Measurements from ENCODE around the gene VSIG10L. TPM values are rescaled to one million over a fixed set of nuclear protein-coding genes. Genes with fewer than 3 reads are reported as not detected.

VSIG10L gene
- total RNA-seq (2014; rRNA removed; shearing (Covaris generic)), result 0.31 and 0.79 TPM in 2 replicates

DNA sequence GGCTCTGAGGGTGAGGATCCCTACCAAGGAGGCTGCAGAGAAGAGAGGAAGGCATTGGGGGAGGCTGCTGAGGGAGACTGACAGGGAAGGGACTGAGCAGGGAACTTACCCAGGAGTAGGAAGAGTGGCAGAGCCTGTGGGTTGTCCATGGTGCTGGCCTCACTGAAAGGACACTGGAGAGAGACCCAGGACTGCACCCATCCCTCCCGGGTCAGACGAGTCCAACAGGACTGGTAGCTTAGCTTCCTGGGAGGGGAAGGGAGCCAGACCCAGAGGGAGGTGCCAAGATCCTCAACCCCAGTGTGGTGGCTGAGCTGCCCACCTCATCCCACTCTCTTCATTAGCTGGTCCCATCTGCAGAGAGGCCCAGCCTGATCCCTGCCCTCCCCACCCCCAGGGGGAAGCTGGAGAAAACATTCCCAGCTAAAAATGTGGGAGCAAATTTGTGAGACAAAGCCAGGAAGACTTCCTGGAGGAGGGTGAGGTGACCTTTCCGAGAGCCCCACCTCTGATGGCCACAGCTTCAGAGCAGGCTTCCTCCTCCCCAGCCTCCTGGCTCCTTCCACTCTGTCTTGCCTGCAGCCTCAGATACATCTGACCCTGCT, at the start of gene VSIG10L:
VSIG10L (minus strand) TSS at position 164 of the 605 bp plus-strand sequence; CDS start at position 149, 15 bp downstream.
- no peak for DNase-seq (ENCODE audit: low spot score)

DNA sequence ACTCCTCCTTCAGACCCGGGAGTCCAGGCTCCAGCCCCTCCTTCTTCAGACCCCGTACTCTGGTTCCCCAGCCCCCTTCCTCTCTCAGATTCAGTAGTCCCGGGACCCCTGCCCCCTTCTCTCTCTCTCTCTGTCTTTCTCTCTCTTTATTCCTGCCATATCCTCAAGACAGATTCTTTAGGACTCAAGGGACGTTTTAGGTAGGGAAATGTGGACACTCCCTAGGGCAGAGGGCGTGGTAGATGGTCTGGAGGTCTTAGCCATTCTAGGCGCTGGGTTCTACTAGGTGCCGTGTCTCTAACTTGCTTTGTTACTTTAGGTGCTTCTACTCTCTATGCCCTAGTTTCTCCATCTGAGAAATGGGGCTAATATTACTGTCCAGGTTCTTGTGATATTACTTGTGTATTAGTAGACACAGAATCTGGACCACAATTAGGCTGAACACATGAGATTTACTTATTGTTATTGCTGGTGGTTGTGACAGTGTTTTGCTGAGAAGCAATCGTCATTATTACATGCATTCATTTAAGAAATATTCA, 49.2 kb upstream of the VSIG10L start:
- DNase-seq (ENCODE audit: low spot score), result no peak

- no peak for DNase-seq (ENCODE audit: low spot score)
Measured at GRCh38 chr19:51389143-51389542, 47.2 kb upstream of the VSIG10L start.

GRCh38 chr19:51387924-51388389, 46.0 kb upstream of the VSIG10L start, which contains the start of gene LIM2:
Gene LIM2, minus strand, starts transcription at chr19:51387974. Its CDS starts 531 bp downstream, at chr19:51387443.
- DNase-seq (ENCODE audit: low spot score), result no peak

- DNase-seq (ENCODE audit: low spot score), result no peak
Measured at GRCh38 chr19:51386882-51387520, 45.1 kb upstream of the VSIG10L start.

DNA sequence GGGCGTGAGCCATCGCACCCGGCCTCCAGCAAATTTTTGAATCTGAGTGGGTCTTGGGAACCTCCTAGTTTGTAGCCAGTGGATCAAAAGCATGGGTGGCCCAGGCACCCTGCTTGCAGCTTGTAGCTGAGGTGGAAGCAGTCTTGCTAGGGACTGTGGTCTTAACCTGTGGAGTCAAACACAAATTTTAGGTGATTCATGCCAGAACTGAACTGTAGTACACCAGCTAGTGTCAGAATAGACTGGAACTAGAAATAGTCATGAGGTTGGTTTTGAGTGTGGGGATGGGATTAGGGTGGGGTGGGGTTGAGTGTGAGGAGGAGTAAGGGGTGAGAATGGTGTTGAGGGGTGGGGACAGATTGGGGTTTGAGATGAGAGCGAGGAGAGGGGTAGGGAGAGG, 40.1 kb upstream of the VSIG10L start:
- DNase-seq (ENCODE audit: low spot score), result no peak

GRCh38 chr19:51380379-51380778, 38.4 kb upstream of the VSIG10L start:
- DNase-seq (ENCODE audit: low spot score), result no peak

GRCh38 chr19:51377422-51377821, 35.5 kb upstream of the VSIG10L start:
- DNase-seq (ENCODE audit: low spot score), result no peak

DNA sequence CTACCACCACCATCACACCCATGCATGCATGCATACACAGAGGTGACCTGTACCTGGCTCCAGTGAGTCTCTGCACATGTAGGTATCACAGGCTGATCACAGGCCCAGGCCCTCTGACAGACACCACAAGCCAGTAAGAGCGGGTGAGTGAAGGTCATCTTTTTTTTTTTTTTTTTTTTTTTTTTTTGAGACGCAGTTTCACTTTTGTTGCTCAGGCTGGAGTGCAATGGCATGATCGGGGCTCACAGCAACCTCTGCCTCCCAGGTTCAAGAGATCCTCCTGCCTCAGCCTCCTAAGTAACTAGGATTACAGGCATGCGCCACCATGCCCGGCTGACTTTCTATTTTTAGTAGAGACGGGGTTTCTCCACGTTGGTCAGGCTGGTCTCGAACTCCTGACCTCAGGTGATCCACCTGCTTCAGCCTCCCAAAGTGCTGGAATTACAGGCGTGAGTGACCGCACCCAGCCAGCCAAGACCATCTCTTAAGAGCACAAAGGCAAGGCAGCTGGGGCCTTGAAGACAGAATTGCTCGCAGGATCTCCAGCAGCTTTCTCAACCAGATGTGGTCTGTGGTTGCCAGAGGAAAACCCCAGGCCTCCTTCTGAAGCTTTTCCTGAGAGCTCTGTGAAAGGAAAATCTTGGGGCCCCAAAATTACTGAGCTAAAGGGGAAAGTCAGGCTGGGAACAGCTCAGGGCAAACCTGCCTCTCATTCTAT, 33.7 kb upstream of the VSIG10L start:
- DNase-seq (ENCODE audit: low spot score), result no peak

DNA sequence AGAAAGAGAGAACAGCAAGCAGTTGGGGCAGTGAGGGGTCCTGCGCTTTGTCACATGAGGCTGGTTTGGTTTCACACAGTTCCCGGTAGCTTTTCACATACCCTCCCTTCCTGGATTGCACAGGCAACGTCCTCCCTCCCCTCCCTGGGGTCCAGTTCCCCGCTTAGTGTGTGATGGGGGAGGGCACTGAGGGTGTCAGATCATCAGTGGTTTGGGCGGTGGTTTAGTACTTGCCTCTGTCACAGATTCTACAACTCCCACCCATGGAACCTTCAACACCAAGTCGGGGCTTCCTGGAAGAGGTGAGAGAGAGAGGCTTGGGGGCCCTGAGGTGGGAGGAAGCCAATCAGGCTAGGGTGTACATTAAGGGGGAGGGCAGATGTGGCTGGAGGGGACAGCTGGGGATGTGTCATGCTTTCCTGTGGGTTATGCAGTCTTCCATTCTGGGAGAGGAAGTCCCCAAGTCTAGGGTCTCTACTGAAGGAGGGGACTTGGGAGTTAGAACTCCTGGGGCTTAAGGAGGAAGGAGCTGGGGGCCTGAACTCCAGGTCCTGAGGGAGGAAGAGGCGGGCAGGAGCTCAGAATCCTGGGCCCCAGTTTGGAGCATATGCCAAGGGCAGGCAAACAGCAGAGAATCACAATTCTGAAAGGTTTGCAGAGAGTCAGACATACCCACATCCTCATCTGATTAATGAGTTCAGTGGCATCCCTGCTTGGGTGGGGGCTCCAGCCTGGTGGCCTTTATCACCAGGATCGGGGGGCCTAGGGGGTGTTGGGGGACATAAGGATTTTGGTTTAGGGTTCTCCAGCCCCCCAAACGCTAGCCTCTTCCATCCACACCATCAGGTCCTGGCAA, 30.9 kb upstream of the VSIG10L start, which contains the start of gene NKG7:
NKG7 (minus strand) TSS at position 6 of the 856 bp plus-strand sequence. CDS start 119 bp downstream, outside the sequence.
- no peak for DNase-seq (ENCODE audit: low spot score)

GRCh38 chr19:51372021-51372648, 30.2 kb upstream of the VSIG10L start:
- no peak for DNase-seq (ENCODE audit: low spot score)

DNA sequence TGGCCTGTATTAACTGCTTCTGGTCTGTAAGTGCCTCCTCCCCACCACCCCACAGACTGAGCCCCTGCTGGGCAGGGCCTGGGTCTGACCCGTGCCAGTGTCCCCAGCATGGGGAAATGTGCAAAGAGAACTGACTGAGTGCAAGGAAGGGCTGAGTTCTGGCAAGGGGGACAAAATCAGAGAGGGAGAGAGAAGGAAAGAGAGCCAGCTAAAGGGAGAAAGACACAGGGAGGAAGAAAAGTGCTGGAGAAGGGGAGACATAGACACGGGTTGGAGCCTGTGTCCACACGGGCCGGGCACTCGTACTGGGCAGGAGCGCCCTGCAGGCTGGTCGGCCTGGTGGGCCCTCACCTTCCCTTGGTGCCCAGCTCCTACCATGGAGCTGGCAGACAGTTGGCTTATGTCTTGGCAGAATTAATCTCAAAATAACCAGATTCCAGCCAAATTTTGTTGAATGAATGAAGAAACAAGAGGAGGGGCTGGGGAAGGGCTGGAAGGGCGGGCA, 29.3 kb upstream of the VSIG10L start:
- DNase-seq (ENCODE audit: low spot score), result no peak

- DNase-seq (ENCODE audit: low spot score), result no peak
Measured at GRCh38 chr19:51370230-51370629, 28.3 kb upstream of the VSIG10L start.

DNA sequence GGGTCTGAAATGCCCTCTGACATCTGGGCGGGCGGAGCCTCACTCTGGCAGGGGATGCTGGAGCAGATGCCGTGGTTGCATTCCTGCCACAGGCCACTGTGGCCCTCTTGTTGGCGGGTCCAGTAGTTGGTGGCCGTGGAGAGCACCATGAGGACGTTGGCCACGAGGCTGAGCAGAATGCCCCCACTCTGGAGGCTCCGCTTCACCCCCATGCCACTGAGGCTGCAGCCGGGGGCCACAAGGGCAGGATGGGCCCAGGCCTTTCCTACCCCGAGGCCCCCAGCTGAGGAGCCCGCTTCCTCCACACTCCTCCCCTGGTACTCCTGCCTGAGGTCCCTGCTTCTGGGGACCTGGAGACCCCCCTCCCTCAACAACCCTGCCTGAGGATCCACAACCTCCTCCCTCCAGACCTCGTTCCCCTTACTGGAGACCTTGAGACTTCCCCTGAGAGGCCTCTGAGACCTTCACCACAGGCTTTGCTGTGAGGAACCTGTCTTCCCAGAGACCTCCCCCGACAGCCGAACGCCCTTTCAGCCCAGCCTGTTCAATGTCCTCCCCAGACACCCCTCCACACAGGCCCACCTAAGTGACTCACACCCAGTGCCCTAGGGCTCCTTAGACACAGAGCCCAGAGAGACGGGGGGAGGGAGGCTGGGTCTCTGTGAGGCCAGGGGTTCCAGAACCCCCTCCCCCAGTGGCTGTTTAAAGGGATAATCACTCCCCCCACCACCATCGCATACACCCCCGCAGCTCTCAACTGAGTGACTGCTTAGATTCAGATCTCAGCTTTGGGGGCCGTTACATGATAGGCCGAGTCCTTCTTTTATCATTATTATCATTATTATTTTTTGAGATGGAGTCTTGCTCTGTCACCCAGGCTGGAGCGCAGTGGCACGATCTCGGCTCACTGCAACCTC, 26.7 kb upstream of the VSIG10L start, which contains the start of gene CLDND2:
CLDND2 (minus strand) TSS at position 638 of the 917 bp plus-strand sequence; CDS start at position 212, 426 bp downstream.
- DNase-seq (ENCODE audit: low spot score), result no peak

GRCh38 chr19:51367565-51368365, 25.8 kb upstream of the VSIG10L start:
- peak; percentile 90 for DNase-seq (ENCODE audit: low spot score)

DNA sequence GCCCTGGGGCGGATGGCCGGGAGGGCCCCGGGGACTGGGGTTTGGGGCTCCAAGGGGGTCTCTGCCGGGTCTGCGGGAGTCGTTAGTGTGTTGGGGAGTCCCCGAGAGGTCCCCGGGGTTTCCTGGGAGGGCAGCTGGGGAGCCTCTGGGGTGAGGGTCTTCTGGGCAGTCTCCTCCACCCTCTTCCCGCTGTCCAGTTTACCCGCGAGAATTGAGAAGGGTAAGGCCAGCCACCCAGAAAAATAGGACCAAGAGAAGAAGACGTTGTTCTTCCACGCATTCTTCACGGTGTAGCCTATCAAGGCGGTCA, 25.3 kb upstream of the VSIG10L start:
- no peak for DNase-seq (ENCODE audit: low spot score)

DNA sequence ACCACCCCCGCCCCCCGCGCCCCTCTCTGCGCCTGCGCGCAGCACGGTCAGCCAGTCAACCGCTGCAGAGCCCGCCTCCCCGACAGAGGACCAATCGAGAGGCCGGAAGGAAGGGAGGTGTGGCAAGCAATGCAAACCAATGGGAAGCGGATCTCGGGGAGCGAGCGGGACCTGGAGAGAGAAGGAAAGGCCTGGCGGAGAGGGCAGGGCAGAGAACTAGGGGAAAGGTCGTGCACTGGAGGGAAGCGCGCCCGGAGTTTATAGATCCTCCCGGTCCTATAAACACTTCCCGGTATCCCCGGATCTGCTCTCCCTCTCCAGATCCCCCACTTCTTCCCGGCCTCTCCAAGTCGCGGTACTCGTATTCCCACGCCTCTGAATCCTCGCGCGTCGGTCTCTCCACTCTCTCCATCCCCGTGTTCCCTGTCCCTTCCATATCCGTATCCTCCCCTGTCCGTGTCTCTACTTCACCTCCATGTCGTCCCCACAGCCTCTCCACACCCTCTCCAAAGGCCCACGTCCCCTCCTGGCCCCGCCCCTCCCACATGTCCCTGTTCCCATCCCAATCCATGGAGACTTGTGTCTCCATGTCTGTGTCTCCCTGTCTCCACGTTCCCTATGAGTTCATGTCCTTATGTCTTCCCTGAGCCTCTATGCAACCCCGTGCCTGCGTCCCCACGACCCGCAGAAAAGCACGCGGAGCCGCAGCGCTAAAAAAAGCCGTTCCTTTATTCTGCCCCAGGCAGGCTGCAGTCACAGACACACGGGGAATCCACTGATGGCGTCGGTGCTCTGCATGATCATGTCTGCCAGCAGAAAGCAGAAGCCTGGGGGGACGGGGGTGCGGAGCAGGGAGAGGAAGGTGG, 24.7 kb upstream of the VSIG10L start:
- peak; percentile 90 for DNase-seq (ENCODE audit: low spot score)

DNA sequence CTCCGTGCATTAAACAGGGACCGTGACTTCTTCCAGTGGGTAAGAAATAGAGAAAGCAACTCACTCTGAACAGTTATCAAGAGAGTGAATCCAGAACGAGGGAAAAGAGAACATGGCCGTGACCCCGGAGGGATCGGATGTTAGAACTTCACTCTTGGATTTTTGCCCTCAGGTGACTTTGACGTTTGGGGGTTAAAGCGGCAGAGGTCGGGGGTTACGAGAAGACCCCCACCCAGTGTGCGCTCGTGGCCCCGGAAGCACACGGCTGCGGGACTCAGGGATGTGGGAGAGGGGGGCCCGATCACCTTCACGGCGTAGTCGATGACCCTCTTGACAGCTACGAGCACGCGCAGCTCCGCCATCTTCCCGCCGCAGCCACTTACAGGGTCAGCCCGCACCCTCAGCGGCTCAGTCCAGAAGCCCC, 24.0 kb upstream of the VSIG10L start, which contains the start of gene ETFB:
ETFB (minus strand) TSS at position 424 of the 424 bp plus-strand sequence; CDS start at position 362, 62 bp downstream.
- no peak for DNase-seq (ENCODE audit: low spot score)

Data from A172 (cell line).